Sciatic nerve (tissue), 2 donors: Measurements from ENCODE around the gene PKLR. TPM values are rescaled to one million over a fixed set of nuclear protein-coding genes. Genes with fewer than 3 reads are reported as not detected.

Experiments
- ATAC-seq: fragments of 200-7000 bp; cut with Tn5 transposase; one replicate; pipeline ENCODE4 v1.9.1; 2020; ENCODE audit warnings: mild to moderate bottlenecking, moderate library complexity
- DNase-seq: peaks from one replicate; pipeline ENCODE4 v3.0.0-alpha.2; 2020; ENCODE audit warnings: low spot score
- intact Hi-C: fragments of 100-400 bp; cut with DNase I; formaldehyde crosslinking; loops from one replicate; pipeline ENCODE4 v1.14.2; 2022
- total RNA-seq: library from RNA; stranded (reverse); fragmentation: NEBNext Ultra II Directional; extraction: Animal tissue kit (Norgen Biotek cat#: 25700); gene quantifications from one replicate; pipeline ENCODE4 v1.2.1, GENCODE V29; 2021
- donor health status: DM: no; HTN: no; CAD: no.
- donor health status: DM: no; HTN: no; CAD: no.

Gene PKLR
- total RNA-seq, 1 donor from 2014 or later: not detected

DNA sequence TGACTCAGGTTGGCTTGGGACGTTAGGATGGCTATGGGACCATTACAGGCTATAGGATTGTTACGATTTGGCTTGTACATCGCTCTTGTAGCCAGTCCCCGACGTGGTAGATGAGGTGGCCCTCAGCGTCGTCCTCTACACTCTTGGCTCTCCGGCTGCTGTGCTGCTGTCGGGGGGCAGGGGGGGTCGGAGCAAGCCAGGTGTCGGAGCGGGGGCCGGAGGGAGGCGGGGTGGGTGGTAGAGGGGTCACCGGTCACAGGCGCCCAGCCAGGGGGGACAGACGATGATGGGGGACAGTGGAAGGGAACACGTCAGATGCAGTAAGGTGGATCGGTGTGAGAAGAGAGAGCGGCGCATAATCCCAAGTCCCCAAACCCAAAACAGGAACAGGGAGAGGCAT, 32.6 kb downstream of the PKLR start:
- no peak for DNase-seq
- no peak for ATAC-seq
- intact Hi-C loops: no loop called here

DNA sequence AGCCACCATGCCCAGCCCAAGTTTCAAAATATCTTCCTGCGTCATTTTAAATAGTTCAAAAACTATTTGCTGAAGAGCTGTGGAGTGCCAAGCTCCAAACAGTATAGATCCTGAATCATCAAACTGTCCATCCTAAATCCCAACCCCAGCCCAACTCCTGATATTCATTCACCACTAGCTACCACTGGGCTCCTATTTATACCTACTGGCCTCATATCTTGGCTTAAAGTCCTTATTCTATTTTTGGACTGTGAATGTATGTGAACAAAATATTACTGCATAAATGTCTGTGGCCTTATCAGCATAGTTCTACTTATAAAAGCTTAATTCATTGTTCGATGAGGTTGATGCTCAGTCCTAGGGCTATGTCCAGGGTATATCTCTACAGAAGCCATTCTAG, 33.9 kb downstream of the PKLR start:
- ATAC-seq (no peak), DNase-seq (no peak)
- intact Hi-C loops: no loop called here

DNA sequence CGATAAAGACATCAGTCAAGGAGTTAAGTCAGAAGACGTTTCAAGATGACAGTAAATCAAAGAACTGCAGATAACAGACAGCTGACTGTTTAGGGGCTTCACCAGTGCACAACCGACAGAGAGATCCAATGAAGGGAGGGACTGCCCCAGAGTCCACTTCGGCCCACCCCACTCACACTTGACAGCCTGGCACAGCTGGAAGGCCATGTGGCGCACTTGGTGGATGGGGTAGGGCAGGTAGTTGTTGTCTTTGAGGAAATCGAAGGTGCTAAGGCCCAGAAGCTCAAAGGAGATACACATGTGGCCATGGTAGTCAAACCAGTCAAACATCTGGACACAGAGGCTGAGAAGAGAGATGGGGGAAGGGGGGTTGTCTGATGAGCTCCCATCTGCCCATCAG, 34.7 kb downstream of the PKLR start:
- intact Hi-C loops: no loop called here
- DNase-seq (no peak), ATAC-seq (no peak)

DNA sequence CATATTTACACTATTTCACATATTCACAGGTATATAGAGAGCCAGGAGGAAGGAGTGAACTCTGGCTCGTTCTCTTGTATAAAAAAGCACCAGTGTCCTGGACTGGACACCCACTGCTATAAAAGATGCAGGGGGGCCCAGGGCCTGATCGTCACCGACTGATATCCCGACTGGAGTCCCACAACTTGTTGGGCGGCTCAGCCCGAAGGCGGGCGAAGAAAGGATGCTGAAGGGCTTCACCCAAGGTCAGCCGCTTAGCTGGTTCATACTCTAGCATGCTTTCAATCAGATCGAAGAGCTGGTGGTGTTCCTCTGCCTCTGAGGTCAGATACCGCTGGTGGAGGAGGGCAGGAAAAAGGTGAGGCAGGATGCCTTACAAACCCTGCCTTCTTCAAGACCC, 38.2 kb downstream of the PKLR start:
- DNase-seq (no peak), ATAC-seq (no peak)
- intact Hi-C loops: no loop called here

DNA sequence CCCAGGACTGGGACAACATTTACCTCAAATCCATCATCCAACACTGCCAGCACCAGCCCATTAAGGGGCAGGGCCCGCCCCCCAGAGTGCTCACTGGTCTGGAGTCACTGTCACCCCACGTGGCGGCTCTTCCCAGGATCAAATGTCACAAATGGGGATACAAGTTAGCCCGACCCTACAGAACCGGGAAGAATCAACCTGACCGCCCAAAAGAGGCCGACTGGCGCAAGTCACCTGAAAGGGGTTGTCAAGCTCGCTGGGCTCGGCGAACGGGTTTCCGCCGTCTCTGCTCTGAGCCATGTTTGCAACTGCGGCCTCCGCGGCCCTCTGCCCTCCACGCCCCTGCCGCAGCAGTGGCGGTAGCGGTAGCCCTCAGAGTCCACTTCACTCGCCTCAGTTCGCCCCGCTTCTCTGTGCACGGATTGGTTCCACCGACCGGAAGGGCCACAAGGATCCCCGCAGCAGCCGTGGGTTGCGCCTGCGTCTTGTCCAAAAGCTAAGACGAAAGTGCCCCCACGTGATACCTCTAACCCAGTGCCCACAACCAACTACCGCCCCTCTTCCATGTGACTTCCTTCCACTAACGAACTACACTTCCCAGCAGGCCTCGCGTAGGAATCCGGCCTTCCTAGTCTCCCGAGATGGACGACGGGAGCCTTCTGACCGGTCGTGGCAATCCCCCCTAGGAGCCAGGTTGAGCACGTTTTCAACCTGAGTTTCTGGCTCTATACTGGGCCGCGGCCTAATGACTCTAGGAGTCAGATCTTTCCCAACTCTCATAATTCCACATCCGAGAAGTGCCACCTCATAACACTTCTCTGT, 39.2 kb downstream of the PKLR start, which contains the start of gene SCAMP3:
Gene SCAMP3 (minus strand): TSS at position 509 of the 822 bp plus-strand sequence. CDS start 209 bp downstream, at position 300.
- DNase-seq (peak; percentile 95), ATAC-seq (peak; percentile 99)
- intact Hi-C loops: no loop called here

DNA sequence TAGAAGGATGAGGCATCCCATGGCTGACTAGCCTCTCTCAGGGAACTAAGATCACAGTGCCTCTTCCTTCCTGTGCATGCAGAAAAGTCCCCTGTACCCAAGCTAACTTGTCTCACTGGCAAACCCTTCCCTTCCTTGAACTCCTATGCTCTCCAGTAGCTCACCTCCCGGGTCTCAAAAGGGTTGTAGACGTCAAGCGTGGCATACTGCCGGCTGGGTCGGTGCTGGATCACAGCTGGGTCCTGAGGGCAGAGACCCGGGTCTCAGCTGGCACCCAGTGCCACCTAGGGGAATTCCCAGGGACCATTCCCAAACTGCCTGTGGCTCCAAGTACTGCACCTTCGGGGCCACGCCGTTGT, 39.8 kb downstream of the PKLR start:
- ATAC-seq: peak; percentile 1
- intact Hi-C loops: no loop called here
- DNase-seq: no peak

DNA sequence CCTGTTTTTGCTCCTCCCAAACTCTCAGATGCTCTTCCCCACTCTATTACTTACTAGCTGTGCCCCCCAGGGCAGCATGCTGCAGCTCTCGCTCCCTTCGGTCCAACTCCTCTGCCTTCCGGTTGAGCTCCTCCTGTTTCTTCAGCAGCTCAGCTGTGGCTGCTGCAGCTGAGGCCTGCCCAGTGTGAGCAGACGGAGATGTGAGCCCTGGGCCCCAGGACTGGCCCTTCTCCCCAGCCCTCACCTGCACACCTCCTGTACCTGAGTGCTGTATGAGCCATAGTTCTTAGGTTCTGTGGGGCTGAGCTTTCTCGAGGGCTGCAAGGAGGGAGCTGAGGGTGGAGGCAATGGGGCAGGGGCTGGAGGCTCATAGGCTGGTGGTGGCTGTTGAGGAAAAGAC, 41.0 kb downstream of the PKLR start:
- ATAC-seq: no peak

DNA sequence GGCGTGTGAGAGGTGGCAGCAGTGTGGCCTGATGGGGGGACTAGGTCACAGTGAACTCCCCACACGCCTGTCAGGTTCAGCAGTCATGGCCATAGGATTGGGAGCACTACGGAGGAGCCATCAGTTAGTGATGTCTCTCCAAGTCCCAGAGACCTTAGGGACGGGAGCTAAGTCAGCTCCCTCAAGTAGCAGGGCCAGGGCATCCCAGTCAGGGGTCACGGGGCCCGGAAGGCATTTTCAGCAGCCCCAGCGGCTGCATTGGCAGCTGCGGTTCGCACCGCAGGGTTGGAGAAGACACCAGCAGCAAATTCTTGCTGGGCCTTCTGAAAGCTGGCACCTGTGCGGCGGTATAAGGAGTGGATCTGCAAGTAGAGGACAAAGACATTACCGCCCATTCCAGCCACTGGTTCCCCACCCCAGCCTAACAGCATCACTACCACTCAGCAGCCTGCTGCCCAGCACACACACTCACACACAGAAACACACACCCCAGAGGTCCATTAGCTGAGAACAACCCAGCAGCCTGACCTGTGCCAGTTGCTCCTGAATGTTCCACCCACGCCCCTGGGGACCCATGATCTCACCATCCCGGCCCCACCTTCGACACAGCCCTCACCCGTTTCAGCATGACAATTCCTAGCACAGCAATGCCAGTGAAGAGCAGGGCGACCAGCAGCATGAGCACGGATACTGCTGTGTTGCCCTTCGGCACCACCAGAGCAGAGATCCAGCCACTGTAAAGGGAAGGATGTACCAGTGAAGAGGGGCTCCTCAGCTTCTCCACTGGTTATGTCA, 45.0 kb downstream of the PKLR start:
- intact Hi-C loops: no loop called here
- peak; percentile 3 for ATAC-seq
- DNase-seq: no peak

More for the DNA sequence above, 41.0 kb downstream of the PKLR start:
- intact Hi-C loops: no loop called here
- no peak for DNase-seq

DNA sequence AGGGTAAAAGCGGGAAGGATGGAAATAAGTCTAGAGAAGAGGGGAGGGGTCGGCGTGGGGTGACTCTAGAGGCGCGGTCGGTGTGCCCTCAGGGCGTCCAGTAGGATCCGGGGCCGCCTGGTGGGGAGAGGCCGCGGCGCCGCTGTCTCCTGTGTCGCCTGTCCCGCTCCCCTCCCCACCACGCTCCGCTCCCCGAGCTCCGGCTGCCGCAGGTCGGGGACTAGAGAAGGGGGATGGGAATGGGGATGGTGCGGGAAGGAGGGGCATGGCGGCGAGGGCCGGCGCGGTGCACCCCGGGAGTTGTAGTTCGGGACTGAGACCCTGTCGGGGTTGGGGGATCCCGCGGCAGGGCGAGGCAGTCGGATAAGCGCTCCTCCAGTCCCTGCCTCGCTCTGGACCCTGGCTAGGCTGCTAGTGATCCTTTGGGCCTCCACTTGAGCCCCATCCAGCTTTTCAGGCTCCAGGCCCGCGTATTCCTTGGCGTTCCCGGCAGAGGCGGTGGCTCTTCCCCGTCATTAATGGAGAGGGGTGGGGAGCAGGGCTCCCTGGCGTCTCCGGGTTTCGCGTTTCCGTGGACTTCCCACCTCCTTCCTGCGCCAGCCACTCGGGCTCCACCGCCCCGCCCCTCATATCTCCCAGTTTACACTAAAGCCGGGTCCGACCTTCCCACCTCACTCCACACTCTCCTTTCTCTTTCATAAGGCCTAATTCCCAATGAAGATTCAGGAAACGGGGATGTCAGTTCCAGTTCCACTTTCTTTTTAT, 45.8 kb downstream of the PKLR start, which contains the start of gene ENTREP3:
Gene ENTREP3 (minus strand): TSS at position 241 of the 765 bp plus-strand sequence. CDS start 606 bp downstream, outside the sequence.
- ATAC-seq (peak; percentile 95), DNase-seq (peak; percentile 94)
- intact Hi-C loops: no loop called here

DNA sequence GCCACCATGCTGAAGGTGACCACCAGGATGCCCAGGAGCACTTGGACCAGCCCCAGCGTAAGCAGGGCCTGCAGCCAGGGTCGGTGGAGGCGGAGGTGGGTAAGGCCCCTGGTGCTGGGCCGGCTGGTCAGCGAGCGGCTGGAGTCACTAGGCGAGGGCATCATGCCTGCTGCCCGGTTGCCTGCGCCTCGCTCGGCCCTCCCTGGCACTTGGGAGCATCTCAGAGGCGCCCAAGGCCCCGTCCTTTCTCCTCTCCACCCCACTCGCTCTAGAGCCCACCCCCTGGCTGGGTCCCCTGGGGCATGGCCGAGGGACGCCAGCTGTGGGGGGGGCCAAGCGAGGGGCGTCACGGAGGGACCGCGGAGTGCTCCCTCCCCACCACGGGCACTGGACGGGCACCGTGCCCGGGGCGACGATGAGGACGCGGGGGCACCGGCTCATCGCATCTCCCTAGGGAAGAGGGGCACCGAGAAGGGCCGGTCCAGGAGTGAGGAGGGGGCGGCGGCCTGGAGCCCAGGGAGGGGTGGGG, 46.5 kb downstream of the PKLR start:
- peak; percentile 75 for DNase-seq
- intact Hi-C loops: no loop called here
- ATAC-seq: peak; percentile 9

DNA sequence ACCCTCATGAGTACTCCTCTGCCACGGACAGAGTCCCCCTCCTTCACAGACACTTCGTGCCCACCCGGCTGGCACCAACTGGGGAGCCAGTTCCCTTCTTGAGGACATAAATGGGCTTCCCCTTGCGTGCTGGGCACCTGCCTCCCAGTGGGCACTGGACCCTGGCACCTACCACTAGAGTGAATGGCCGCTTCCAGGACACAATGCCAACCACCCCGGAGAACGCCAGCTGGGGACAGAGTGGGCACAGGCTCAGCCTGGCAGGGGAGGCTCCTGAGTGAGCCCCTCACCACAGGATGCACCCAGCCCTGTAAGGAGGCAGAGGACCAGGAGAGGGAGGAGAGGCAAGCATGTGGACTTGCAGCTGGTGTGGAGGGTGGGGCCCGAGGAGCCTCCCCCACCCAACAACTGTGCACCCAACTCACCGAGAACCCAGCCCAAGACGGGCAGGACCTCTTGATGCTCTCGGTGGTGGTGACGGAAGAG, 47.0 kb downstream of the PKLR start:
- ATAC-seq: peak; percentile 1
- no peak for DNase-seq
- intact Hi-C loops: no loop called here

DNA sequence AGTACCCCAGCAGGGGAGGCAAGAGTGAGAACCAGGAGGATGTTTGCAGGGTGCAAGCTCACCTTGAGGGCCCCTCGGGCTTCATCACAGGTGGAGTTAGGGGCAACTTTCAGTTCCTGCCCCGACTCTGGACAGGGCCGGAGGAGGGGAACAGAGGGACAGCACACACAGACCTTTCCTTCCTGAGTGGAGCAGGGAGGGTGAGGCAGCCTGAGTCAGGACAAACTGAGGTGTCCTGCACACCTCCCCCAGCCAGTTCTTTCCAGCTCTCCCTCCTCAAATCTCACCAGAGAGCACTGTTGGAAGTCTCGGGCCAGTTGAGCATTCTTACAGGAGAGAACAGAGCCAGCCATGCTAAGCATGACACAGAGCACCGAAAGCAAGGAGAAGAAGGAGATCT, 47.4 kb downstream of the PKLR start:
- no peak for DNase-seq
- intact Hi-C loops: no loop called here
- ATAC-seq: no peak

DNA sequence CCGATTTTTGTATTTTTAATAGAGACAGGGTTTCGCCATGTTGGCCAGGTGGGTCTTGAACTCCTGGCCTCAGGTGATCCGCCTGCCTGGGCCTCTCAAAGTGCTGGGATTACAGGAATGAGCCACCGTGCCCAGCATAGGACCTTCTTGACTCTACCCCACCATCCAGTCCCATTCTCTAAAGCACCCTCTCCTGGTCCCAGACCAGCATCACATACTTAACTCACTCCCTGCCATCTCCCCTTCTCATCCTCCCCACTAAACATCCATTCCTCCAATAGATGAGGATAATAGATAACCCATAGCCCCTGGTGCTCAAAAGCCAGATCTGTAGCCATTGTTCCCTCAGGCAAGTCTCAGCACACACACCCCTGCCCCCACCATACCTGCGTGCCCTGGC, 48.0 kb downstream of the PKLR start:
- intact Hi-C loops: no loop called here

DNA sequence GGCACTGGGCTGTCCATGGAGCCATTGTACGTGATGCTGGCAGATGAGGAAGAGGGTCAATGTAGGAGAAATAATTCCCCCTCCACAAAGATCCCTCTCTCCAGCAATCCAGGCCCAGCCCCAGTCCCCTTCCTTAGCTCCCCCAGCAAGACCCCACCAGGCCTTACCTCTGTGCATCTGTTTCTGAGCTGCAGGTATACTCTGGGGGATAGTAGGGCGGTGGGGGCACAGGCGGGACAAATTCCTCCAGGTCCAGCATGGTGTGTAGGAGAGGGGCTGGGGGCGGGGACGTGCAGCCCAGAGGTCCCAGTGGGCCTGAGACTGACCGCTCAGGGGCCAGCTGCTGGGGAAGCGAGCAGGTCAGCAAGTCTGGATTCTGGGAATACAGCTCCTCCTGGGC, 49.7 kb downstream of the PKLR start:
- intact Hi-C loops: no loop called here
- ATAC-seq (no peak), DNase-seq (no peak)

More for the DNA sequence above, 48.0 kb downstream of the PKLR start:
- DNase-seq: no peak
- ATAC-seq: no peak

DNA sequence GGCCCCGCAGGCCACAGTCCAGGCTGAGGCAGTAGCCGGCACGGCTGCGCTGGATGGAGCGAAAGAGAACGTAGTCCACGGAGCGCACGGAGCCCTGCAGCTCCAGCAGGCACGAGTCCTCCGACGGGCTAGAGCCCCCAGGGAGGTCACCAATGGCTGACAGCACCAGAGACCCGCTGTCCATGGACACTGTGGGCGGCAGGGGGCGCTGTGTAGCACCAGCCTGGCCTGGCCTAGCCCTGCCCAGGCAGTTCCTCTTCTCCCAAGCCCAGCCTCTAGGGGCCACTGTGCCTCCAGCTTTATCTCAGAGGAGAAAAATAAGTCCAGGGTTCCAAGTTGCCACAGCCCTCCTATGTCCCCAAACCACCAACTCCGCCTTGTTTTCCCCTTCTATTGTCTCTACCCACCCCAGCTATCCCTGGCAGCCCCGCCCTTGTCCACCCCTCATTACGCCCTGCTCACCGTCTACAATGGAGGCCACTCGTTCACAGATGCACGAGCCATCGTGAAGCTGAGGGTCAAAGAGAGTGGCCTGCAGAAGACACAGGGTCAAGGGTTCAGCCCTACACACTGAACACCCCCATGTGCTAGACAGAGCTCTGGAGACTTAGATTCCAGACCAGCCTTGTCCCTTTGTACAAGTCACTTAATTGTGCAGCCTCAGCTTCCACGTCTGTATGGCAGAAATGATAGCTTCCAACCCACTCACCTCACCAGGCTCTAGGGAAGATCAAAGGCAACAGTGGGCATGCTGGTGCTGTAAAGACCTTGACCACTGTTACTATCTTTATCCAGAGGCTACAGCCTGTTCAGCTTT, 50.4 kb downstream of the PKLR start:
- ATAC-seq (peak; percentile 78), DNase-seq (peak; percentile 96)
- intact Hi-C loops: no loop called here

DNA sequence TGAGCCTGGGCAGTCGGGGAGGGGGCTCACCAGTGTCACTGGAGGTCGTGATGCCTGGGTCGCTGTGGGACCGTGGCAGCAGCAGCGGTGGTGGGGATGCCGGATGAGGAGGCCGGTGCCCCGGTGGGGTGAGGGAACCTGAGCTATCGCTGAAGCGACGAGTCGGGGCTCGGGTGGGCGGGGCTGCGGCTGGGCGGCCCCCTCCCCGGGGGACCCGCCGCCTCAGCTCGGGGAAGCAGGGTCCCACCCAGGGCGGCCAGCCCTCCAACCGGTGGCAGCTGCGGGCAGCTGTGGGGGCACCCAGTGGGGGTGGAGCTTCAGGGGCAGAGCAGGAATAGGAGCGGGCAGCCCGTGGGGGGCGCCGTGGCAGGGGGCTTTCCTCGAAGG, 51.0 kb downstream of the PKLR start:
- DNase-seq (no peak), ATAC-seq (no peak)
- intact Hi-C loops: no loop called here

DNA sequence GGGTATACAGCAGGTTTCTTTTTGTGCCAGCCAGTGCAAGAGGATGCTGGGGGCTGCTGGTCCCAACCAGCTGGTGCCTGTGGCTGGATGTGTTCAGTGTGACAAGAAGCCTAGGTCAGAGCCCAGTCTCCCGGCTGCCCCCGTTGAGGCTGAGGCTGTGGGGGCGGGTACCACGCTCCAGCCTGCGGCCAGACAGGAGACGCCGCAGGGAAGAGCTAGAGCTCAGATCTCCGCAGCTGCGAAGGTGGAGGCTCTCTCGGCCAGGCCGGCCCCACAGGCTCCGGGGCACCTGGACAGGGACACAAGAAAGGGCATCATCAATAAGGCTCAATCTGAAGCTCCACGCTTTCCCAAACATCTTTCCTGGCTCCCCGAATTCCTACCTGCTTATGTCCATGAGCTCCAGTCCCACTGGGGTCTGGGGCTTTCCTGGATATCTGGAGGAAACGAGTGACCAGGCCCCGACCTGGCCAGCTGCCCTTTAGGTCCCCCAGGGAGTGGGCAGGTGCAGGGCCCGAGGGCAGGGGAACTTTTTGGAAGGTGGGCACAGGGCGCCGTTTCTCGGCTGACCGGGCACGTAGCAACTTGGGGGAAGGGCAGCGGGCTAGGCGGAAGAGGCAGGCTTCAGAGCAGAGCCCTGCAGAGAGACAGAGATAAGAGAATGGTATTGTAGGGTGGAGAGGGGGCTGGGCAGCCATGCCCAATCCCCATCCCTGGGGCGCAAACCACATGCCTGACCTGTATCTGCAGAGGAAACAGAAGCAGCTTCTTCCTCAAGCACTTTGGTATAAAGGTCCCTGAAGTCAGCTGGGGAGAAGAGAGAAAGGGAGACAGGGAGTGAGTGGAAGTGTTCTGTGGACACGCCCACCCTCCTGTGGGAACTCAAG, 53.3 kb downstream of the PKLR start:
- intact Hi-C loops: no loop called here
- no peak for DNase-seq
- no peak for ATAC-seq
